Measurements from ENCODE around the gene LCP2.

Gene LCP2

DNA sequence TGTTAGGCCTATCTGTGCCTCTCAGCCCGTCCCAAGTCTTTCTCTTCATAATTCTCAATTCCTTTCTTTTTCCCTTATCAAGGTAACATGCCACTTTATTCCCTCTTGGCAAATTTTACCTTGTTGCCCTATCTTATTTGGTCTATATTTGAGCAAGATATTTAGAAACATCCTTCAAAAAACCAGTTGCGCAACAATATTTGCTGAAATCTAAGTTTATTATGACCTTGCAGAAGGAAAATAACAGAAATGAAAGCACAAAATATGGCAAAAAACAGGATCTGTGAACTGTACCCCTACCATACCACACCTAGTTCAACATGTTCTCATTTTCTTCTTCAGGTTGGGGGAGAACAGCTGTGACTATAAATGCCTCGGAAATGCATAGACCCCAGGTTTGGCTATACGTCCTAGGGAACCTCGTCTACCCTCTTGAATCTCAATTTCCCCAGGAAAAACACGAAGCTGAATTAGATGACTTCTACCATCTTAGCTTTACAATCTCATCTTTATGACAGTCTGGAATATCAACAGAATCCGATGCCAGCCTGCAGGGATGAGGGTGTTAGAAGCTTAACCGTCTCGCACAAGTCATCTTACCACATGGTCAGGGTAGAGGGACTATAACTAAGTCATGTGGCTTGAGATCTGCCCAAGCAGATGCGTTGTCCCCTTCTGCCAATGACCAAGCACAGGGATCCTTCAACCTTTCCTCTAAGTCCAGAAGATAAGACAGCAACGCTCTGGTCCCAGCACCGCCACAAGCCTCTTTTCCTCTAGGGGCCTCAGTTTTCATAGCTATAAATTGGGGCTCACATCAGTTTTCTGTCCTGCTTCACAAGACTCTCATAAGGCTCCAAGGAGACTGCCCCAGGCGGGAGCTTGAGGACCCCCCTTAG is 1.3 kb downstream of the LCP2 start:
- no peak for DNase-seq
- no peaks in the 10 kb centered on the region for H3K9me3 Mint-ChIP-seq
- H3K36me3 Mint-ChIP-seq: peaks cover 2 to 20% of the 10 kb centered on the region in 2 donors
- peaks cover 60 to 82% of the 10 kb centered on the region in 2 donors for H3K4me1 Mint-ChIP-seq
- ATAC-seq (replicated peaks): no peak
- peaks cover 0 to 5% of the 10 kb centered on the region in 2 donors for H3K27me3 Mint-ChIP-seq
- H3K27ac Mint-ChIP-seq: no peak overlapping the region
- H3K4me3 Mint-ChIP-seq: peak overlapping the region; percentile 89 to 93

- H3K4me1 Mint-ChIP-seq: peaks cover 67 to 90% of the 10 kb centered on the region in 2 donors
- DNase-seq: no peak
- H3K4me3 Mint-ChIP-seq: no peak overlapping the region
- H3K27ac Mint-ChIP-seq: no peak overlapping the region
- peaks cover 6 to 9% of the 10 kb centered on the region in 2 donors for H3K9me3 Mint-ChIP-seq
- peaks cover 9 to 17% of the 10 kb centered on the region in 2 donors for H3K27me3 Mint-ChIP-seq
- ATAC-seq (replicated peaks): no peak
- H3K36me3 Mint-ChIP-seq: peaks cover 14 to 38% of the 10 kb centered on the region in 2 donors
Observed at GRCh38 chr5:170294556-170294955, 3.0 kb downstream of the LCP2 start.

DNA sequence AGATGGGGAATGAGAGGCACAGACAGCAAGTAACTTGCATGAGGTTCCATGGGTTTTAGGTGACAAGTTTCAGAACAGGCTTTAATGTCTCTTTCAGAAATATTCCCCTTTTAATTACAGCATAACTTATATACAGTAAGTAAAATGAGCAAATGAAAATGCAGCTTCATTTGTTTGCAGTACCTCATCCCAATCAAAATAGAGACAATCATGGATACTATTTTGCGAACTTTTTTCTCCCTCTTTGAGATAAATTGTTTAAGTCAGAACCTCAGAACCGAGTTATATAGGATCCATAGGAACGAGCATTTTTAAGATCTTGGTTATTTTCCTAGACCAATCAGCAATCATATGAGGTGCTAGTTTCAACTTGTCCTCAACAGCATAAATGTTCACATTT is 3.5 kb downstream of the LCP2 start:
- Mint-ChIP-seq H3K4me3 (no peak overlapping the region), H3K36me3 (peaks cover 18 to 43% of the 10 kb centered on the region in 2 donors), H3K27me3 (peaks cover 9 to 22% of the 10 kb centered on the region in 2 donors), H3K4me1 (peaks cover 67 to 88% of the 10 kb centered on the region in 2 donors), H3K27ac (no peak overlapping the region), H3K9me3 (peaks cover 6 to 9% of the 10 kb centered on the region in 2 donors)
- no peak for ATAC-seq (replicated peaks)
- DNase-seq: no peak

- peak overlapping the region; percentile 4 to 23 for H3K4me3 Mint-ChIP-seq
- peaks cover 66 to 84% of the 10 kb centered on the region in 2 donors for H3K4me1 Mint-ChIP-seq
- H3K27ac Mint-ChIP-seq: no peak overlapping the region
- DNase-seq (peak; percentile 85), ATAC-seq (replicated peaks) (peak; percentile 91 to 96)
- peaks cover 23 to 50% of the 10 kb centered on the region in 2 donors for H3K36me3 Mint-ChIP-seq
- peaks cover 9 to 27% of the 10 kb centered on the region in 2 donors for H3K27me3 Mint-ChIP-seq
- H3K9me3 Mint-ChIP-seq: peaks cover 7 to 9% of the 10 kb centered on the region in 2 donors
Observed at GRCh38 chr5:170293273-170293672, 4.3 kb downstream of the LCP2 start.

GRCh38 chr5:170292179-170293104 is 5.1 kb downstream of the LCP2 start:
- no peak overlapping the region for H3K4me3 Mint-ChIP-seq
- H3K27me3 Mint-ChIP-seq: peaks cover 9 to 27% of the 10 kb centered on the region in 2 donors
- peaks cover 26 to 57% of the 10 kb centered on the region in 2 donors for H3K36me3 Mint-ChIP-seq
- H3K4me1 Mint-ChIP-seq: peaks cover 63 to 81% of the 10 kb centered on the region in 2 donors
- no peak for ATAC-seq (replicated peaks)
- peaks cover 7 to 9% of the 10 kb centered on the region in 2 donors for H3K9me3 Mint-ChIP-seq
- DNase-seq: no peak
- no peak overlapping the region for H3K27ac Mint-ChIP-seq

- no peak for ATAC-seq (replicated peaks)
- no peak for DNase-seq
- peaks cover 34 to 66% of the 10 kb centered on the region in 2 donors for H3K36me3 Mint-ChIP-seq
- H3K27me3 Mint-ChIP-seq: peaks cover 9 to 22% of the 10 kb centered on the region in 2 donors
- H3K27ac Mint-ChIP-seq: peak overlapping the region; percentile 62
- peaks cover 9 to 10% of the 10 kb centered on the region in 2 donors for H3K9me3 Mint-ChIP-seq
- peaks cover 47 to 66% of the 10 kb centered on the region in 2 donors for H3K4me1 Mint-ChIP-seq
- peak overlapping the region in 1 of 2 donors; percentile 29 for H3K4me3 Mint-ChIP-seq
Observed at GRCh38 chr5:170290498-170290897, 7.1 kb downstream of the LCP2 start.

DNA sequence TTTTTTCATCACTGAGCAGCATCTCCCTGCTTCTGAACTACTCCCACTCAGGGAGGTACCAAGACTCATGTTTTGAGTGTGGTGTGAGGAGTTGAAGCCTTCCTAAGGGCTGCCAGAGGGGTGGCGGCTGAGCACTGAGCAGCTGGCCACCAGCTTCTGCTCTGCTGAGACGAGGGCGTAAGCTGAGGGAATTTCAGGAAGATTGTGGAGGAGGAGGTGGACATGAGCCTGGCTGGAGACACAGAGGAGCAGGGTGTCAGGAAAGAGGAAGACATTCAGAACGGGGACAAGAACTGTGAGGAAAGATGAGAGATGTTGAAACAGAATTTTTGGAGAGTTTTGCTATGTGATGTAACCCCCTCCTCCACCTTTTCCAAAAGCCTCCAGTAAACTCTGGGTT is 7.8 kb downstream of the LCP2 start:
- no peak for ATAC-seq (replicated peaks)
- Mint-ChIP-seq H3K36me3 (peaks cover 35 to 73% of the 10 kb centered on the region in 2 donors), H3K9me3 (peaks cover 9 to 13% of the 10 kb centered on the region in 2 donors), H3K27ac (no peak overlapping the region), H3K4me1 (peaks cover 42 to 58% of the 10 kb centered on the region in 2 donors), H3K27me3 (peaks cover 9 to 22% of the 10 kb centered on the region in 2 donors), H3K4me3 (peak overlapping the region in 1 of 2 donors; percentile 29)
- DNase-seq: no peak

GRCh38 chr5:170289121-170289520 is 8.5 kb downstream of the LCP2 start:
- no peak for ATAC-seq (replicated peaks)
- Mint-ChIP-seq H3K27me3 (peaks cover 9 to 22% of the 10 kb centered on the region in 2 donors), H3K4me3 (no peak overlapping the region), H3K9me3 (peaks cover 12 to 18% of the 10 kb centered on the region in 2 donors), H3K27ac (no peak overlapping the region), H3K36me3 (peaks cover 41 to 80% of the 10 kb centered on the region in 2 donors), H3K4me1 (peaks cover 38 to 52% of the 10 kb centered on the region in 2 donors)
- DNase-seq: no peak

- Mint-ChIP-seq H3K36me3 (peaks cover 43 to 84% of the 10 kb centered on the region in 2 donors), H3K9me3 (peaks cover 16 to 19% of the 10 kb centered on the region in 2 donors), H3K27ac (no peak overlapping the region), H3K4me3 (no peak overlapping the region), H3K4me1 (peaks cover 36 to 46% of the 10 kb centered on the region in 2 donors), H3K27me3 (peaks cover 9 to 22% of the 10 kb centered on the region in 2 donors)
- no peak for DNase-seq
- no peak for ATAC-seq (replicated peaks)
Observed at GRCh38 chr5:170288551-170288950, 9.0 kb downstream of the LCP2 start.

GRCh38 chr5:170288151-170288550 is 9.4 kb downstream of the LCP2 start:
- H3K9me3 Mint-ChIP-seq: peaks cover 19% of the 10 kb centered on the region in 2 donors
- H3K4me1 Mint-ChIP-seq: peaks cover 36 to 42% of the 10 kb centered on the region in 2 donors
- no peak for ATAC-seq (replicated peaks)
- H3K36me3 Mint-ChIP-seq: peaks cover 46 to 88% of the 10 kb centered on the region in 2 donors
- no peak overlapping the region for H3K4me3 Mint-ChIP-seq
- H3K27me3 Mint-ChIP-seq: peaks cover 9 to 22% of the 10 kb centered on the region in 2 donors
- H3K27ac Mint-ChIP-seq: no peak overlapping the region
- no peak for DNase-seq

DNA sequence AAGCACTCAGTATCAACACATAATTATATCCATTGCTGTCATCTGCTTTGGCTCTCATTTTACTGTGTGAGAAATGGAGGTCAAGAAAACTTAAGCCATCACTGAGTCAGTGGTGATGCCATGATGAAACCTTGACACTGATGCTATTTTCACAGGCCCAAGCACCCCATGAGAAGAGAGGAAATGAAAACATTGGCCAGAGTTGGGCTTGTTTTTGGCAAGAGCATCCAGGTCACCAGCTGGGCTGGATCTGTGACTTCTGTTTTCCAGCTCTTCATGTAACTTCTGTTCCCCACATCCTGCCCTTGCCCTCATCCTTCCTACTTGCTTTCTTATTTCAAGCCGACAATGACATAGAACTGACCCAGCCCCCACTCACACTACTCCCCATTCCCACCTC is 10.0 kb downstream of the LCP2 start:
- ATAC-seq (replicated peaks) (peak; percentile 41 to 67), DNase-seq (no peak)
- peaks cover 9 to 22% of the 10 kb centered on the region in 2 donors for H3K27me3 Mint-ChIP-seq
- no peak overlapping the region for H3K4me3 Mint-ChIP-seq
- H3K36me3 Mint-ChIP-seq: peaks cover 46 to 84% of the 10 kb centered on the region in 2 donors
- peak overlapping the region; percentile 11 for H3K27ac Mint-ChIP-seq
- H3K9me3 Mint-ChIP-seq: peaks cover 19% of the 10 kb centered on the region in 2 donors
- H3K4me1 Mint-ChIP-seq: peaks cover 29 to 36% of the 10 kb centered on the region in 2 donors

DNA sequence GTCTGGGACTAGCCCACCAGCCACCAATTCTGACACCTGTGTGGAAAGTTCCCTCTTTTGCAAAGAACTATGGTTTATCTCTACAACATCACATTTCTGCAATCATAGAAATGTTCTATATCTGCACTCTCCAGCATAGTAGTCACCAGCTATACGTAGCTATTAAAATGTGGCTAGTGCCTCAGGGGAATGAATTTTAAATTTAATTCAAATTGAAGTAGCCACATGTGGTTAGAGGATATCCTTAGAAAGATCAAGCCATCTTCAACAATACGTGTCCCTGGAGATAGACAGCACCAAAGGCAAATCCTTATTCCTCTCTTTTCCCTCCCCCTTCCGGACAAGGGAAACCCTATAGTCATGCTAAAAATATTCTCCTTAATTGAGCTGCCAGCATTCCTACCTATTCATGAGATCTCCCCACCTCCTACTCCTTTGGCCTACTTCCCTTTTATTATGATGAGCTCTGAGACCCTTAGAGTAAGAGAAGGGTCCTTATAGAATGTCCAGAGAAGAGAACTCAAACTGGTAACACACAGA is 11.1 kb downstream of the LCP2 start:
- no peak overlapping the region for H3K27ac Mint-ChIP-seq
- DNase-seq (no peak), ATAC-seq (replicated peaks) (no peak)
- no peak overlapping the region for H3K4me3 Mint-ChIP-seq
- H3K9me3 Mint-ChIP-seq: peaks cover 19% of the 10 kb centered on the region in 2 donors
- peaks cover 23 to 26% of the 10 kb centered on the region in 2 donors for H3K4me1 Mint-ChIP-seq
- H3K27me3 Mint-ChIP-seq: peaks cover 9 to 22% of the 10 kb centered on the region in 2 donors
- peaks cover 48 to 81% of the 10 kb centered on the region in 2 donors for H3K36me3 Mint-ChIP-seq

GRCh38 chr5:170285181-170285580 is 12.4 kb downstream of the LCP2 start:
- DNase-seq: no peak
- Mint-ChIP-seq H3K4me1 (peaks cover 16 to 18% of the 10 kb centered on the region in 2 donors), H3K36me3 (peaks cover 38 to 69% of the 10 kb centered on the region in 2 donors), H3K4me3 (no peak overlapping the region), H3K27ac (no peak overlapping the region), H3K27me3 (peaks cover 4 to 15% of the 10 kb centered on the region in 2 donors), H3K9me3 (peaks cover 15 to 16% of the 10 kb centered on the region in 2 donors)
- no peak for ATAC-seq (replicated peaks)
